Measurements from ENCODE around the gene LPP. TPM values are rescaled to one million over a fixed set of nuclear protein-coding genes. Genes with fewer than 3 reads are reported as not detected.

The LPP gene
- total RNA-seq, 1 donor from 2014 or later = 184 TPM

DNA sequence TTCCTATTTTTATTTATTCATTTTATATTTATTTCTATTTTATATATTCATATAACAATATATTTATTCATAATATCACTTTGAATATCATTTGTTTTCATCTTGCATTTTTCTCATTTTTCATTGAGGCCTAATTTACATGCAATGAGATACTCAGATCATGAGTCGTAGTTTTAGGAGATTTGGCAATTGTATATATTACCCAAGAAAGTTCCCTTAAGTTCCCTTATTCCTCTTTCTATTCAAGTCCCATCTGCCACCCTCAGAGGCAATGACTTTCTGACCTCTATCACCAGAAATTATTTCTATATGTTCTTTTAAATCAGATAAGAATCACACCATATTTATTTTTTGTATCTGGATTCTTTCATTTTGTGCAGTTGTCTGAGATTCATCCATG is 688.7 kb downstream of the LPP start:
- Mint-ChIP-seq H3K36me3 (ENCODE audit: unreplicated experiment) (peaks cover 6% of the 10 kb centered on the region), H3K27ac (ENCODE audit: unreplicated experiment) (no peak overlapping the region), H3K4me3 (ENCODE audit: unreplicated experiment) (no peak overlapping the region), H3K4me1 (ENCODE audit: unreplicated experiment) (peaks cover 13% of the 10 kb centered on the region), H3K9me3 (ENCODE audit: unreplicated experiment) (no peaks in the 10 kb centered on the region), H3K27me3 (ENCODE audit: unreplicated experiment) (no peaks in the 10 kb centered on the region)
- DNase-seq (ENCODE audit: extremely low spot score, unreplicated experiment) = no peak
- TF ChIP-seq, protein P1, sequence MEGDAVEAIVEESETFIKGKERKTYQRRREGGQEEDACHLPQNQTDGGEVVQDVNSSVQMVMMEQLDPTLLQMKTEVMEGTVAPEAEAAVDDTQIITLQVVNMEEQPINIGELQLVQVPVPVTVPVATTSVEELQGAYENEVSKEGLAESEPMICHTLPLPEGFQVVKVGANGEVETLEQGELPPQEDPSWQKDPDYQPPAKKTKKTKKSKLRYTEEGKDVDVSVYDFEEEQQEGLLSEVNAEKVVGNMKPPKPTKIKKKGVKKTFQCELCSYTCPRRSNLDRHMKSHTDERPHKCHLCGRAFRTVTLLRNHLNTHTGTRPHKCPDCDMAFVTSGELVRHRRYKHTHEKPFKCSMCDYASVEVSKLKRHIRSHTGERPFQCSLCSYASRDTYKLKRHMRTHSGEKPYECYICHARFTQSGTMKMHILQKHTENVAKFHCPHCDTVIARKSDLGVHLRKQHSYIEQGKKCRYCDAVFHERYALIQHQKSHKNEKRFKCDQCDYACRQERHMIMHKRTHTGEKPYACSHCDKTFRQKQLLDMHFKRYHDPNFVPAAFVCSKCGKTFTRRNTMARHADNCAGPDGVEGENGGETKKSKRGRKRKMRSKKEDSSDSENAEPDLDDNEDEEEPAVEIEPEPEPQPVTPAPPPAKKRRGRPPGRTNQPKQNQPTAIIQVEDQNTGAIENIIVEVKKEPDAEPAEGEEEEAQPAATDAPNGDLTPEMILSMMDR (IDR thresholded peaks at IDR 0.05) = no peak

DNA sequence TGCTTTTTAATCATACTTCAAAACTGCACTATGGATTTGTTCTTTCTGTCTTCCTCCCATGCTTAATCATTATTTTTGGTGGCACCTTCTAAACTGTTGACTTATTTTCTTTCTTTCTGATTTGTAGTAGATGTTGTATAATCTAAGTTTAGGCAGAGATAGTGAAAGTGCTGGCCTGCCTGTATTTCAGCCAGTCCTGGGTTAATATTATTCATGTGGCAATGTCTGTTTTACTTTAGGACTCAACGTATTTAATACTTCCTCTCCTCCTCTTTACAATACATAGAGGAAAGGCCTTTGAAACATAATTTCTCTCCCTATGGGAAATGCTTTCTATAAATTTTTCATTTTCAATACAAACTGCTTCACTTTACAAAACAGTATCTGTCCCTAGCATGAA is 690.1 kb downstream of the LPP start:
- H3K4me1 Mint-ChIP-seq (ENCODE audit: unreplicated experiment) = peaks cover 13% of the 10 kb centered on the region
- peaks cover 6% of the 10 kb centered on the region for H3K36me3 Mint-ChIP-seq (ENCODE audit: unreplicated experiment)
- TF ChIP-seq, protein P1 (IDR thresholded peaks at IDR 0.05) = no peak
- no peaks in the 10 kb centered on the region for H3K27me3 Mint-ChIP-seq (ENCODE audit: unreplicated experiment)
- no peak overlapping the region for H3K27ac Mint-ChIP-seq (ENCODE audit: unreplicated experiment)
- no peak for DNase-seq (ENCODE audit: extremely low spot score, unreplicated experiment)
- H3K4me3 Mint-ChIP-seq (ENCODE audit: unreplicated experiment) = no peak overlapping the region
- no peaks in the 10 kb centered on the region for H3K9me3 Mint-ChIP-seq (ENCODE audit: unreplicated experiment)

DNA sequence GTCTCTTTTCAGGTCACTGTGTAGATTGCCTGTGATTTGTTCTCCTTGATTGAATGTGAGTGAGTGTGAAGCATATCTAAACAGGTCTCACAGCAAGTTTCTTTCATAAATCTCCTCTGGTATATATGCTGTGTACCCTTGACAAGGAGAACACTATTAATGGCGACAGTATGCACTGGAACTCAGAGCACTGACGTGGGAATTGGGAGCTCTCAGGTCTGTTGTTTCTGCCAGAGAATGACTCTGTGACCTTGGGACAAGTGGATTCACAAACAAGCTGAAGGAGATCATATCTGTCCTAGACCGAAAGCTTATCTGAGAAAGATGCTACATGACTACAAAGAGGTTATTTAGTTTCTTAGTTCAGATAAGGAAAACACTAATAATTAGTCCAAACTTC is 691.6 kb downstream of the LPP start:
- peaks cover 2% of the 10 kb centered on the region for H3K36me3 Mint-ChIP-seq (ENCODE audit: unreplicated experiment)
- H3K4me1 Mint-ChIP-seq (ENCODE audit: unreplicated experiment) = peaks cover 13% of the 10 kb centered on the region
- H3K27ac Mint-ChIP-seq (ENCODE audit: unreplicated experiment) = no peak overlapping the region
- no peaks in the 10 kb centered on the region for H3K9me3 Mint-ChIP-seq (ENCODE audit: unreplicated experiment)
- no peak overlapping the region for H3K4me3 Mint-ChIP-seq (ENCODE audit: unreplicated experiment)
- TF ChIP-seq, protein P1 (IDR thresholded peaks at IDR 0.05) = no peak
- DNase-seq (ENCODE audit: extremely low spot score, unreplicated experiment) = no peak
- H3K27me3 Mint-ChIP-seq (ENCODE audit: unreplicated experiment) = no peaks in the 10 kb centered on the region

DNA sequence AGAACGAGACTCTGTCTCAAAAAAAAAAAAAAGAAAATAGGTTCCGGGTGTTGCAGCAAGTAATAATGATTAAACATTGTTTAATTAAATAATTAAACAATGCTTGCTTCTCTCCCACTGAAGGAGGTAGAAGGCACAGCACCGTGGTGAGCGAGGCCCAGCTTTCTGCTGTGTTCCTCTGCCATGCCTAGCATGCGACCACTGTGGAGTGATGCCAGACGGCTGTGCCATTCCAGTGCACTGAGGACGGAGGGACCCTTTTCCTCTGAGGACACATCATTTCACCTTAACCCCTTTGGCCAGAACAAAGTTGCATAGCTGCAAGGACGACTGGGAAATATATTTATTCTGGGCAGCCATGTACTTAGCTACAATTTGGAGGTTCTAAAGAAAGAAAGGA is 695.0 kb downstream of the LPP start:
- Mint-ChIP-seq H3K9me3 (ENCODE audit: unreplicated experiment) (no peaks in the 10 kb centered on the region), H3K4me1 (ENCODE audit: unreplicated experiment) (peaks cover 15% of the 10 kb centered on the region), H3K4me3 (ENCODE audit: unreplicated experiment) (no peak overlapping the region), H3K36me3 (ENCODE audit: unreplicated experiment) (no peaks in the 10 kb centered on the region), H3K27ac (ENCODE audit: unreplicated experiment) (no peak overlapping the region), H3K27me3 (ENCODE audit: unreplicated experiment) (no peaks in the 10 kb centered on the region)
- no peak for DNase-seq (ENCODE audit: extremely low spot score, unreplicated experiment)
- TF ChIP-seq, protein P1 (IDR thresholded peaks at IDR 0.05) = no peak

DNA sequence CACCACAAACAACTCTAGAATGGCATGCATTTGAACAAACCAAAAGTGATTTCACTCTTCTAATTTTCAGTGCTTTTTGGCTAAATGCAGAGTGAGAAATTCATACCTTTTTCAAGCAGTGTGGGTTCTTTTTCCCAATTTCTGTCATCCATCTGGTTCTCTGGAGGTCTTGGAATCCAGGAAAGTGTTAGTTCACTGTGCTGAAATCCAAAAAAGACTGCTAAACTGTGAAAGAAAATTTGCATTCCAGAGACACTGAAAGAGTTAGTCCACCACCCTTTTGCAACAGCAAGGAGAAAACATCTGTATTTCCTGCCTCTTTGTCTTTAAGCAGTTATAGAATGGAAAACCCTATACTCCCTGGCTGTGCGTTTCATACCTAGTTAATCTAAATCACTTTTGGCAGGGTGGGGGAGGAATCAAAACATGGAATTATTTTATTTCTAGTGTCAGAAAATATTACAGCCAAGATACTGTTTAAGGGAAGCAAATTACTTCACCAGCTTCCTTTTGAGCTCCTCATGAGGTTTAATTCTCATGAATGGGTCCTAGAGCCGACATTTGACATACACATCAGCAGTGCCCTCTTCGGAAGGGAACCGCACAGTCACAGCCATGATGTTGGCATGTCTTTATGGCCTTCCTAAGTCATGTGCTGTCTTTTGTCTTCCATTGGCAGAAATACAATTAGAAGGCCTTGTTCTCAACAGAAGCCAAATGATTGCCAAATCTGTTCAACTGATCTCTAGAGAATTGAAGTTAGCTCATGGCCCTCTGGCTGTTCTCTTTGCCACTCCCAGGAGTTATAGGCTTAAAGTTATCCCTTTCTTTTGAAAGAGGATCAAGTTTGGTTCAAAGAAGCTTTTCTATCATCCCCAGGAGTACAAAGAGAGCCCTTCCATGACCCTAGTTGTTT is 700.2 kb downstream of the LPP start:
- Mint-ChIP-seq H3K27me3 (ENCODE audit: unreplicated experiment) (no peaks in the 10 kb centered on the region), H3K36me3 (ENCODE audit: unreplicated experiment) (no peaks in the 10 kb centered on the region), H3K9me3 (ENCODE audit: unreplicated experiment) (no peaks in the 10 kb centered on the region), H3K27ac (ENCODE audit: unreplicated experiment) (peak overlapping the region; percentile 80), H3K4me3 (ENCODE audit: unreplicated experiment) (no peak overlapping the region), H3K4me1 (ENCODE audit: unreplicated experiment) (peaks cover 23% of the 10 kb centered on the region)
- no peak for DNase-seq (ENCODE audit: extremely low spot score, unreplicated experiment)
- TF ChIP-seq, protein P1 (IDR thresholded peaks at IDR 0.05) = no peak

All from osteocyte (in vitro differentiated cells).